Heart left ventricle (tissue), 16 donors: ENCODE results near the gene TMEM121B. TPM values are rescaled to one million over a fixed set of nuclear protein-coding genes. Genes with fewer than 3 reads are reported as not detected.

Experiments used
- ATAC-seq, 4 donors: fragments of 200-7000 bp; cut with Tn5 transposase; one replicate each; pipeline ENCODE4 v1.9.1; 2020 to 2022; ENCODE audit warnings: moderate library complexity in 4 of 4, mild to moderate bottlenecking in 3 of 4, moderate number of reproducible peaks in 1 of 4
- DNase-seq, 5 donors: peaks; one replicate each; pipeline ENCODE4 v3.0.0-alpha.2; 2020
- H3K27ac ChIP-seq, 12 donors: fragments of 200-600 bp; sonication (generic) in 4 of 12; one replicate each; pipeline versions ENCODE4 v1.5.0 to v1.8.0; 2016 to 2022; ENCODE audit warnings: mild to moderate bottlenecking in 2 of 12
- H3K27me3 ChIP-seq, 9 donors: fragments of 200-600 bp; sonication (generic) in 2 of 9; one replicate each; pipeline versions ENCODE4 v1.5.1 to v1.8.0; 2016 to 2022; ENCODE audit warnings: mild to moderate bottlenecking in 3 of 9
- H3K36me3 ChIP-seq, 9 donors: fragments of 200-600 bp; sonication (generic) in 2 of 9; one replicate each; pipeline versions ENCODE4 v1.5.0 to v1.8.0; 2018 to 2022; ENCODE audit warnings: mild to moderate bottlenecking in 2 of 9
- H3K4me1 ChIP-seq, 12 donors: fragments of 200-600 bp; sonication (generic) in 4 of 12; one replicate each; pipeline versions ENCODE4 v1.5.0 to v1.8.0; 2016 to 2022; ENCODE audit warnings: mild to moderate bottlenecking in 3 of 12
- H3K4me3 ChIP-seq, 12 donors: fragments of 200-600 bp; sonication (generic) in 4 of 12; one replicate each; pipeline versions ENCODE4 v1.5.0 to v1.8.0; 2017 to 2022; ENCODE audit warnings: mild to moderate bottlenecking in 9 of 12, moderate library complexity in 4 of 12
- H3K9me3 ChIP-seq, 12 donors: fragments of 200-600 bp; sonication (generic) in 4 of 12; one replicate each; pipeline versions ENCODE4 v1.5.0 to v1.8.0; 2016 to 2022; ENCODE audit warnings: mild to moderate bottlenecking in 1 of 12
- POLR2A ChIP-seq, 2 donors: fragments of 450-650 bp; IDR thresholded peaks; one replicate each; pipeline ENCODE4 v1.6.1; 2017; ENCODE audit warnings: antibody characterized with exemption in 2 of 2, mild to moderate bottlenecking in 2 of 2, moderate library complexity in 2 of 2
- WGBS, 4 donors: extraction: QIAGEN DNeasy Blood & Tissue Kit in 2 of 4; methylation state at CpG; one replicate each; pipeline versions ENCODE4 v1.1.5 to v1.1.7; 2013 to 2018; 5-methylcytosine and 5-hydroxymethylcytosine counted together
- intact Hi-C, 10 donors: fragments of 100-400 bp; cut with DNase I; formaldehyde crosslinking; loops; one replicate each; pipeline versions ENCODE4 v1.11.1 to v1.14.2; 2022
- polyA plus RNA-seq, 2 donors: library from polyadenylated mRNA; stranded (reverse); fragments of 200-250 nt; gene quantifications; one replicate each; pipeline ENCODE4 v1.2.3, GENCODE V29; 2013
- total RNA-seq, 9 donors: library from RNA; depleted of rRNA in 2 of 9; stranded (reverse); fragments of >200 nt in 2 of 9; fragmentation: NEBNext Ultra II Directional in 3 of 9; extraction: Animal tissue kit (Norgen Biotek cat#: 25700) in 3 of 9; gene quantifications; one replicate each; pipeline versions ENCODE4 v1.1.0 to v1.2.4, GENCODE V29; 2016 to 2023
- donor health status: ischemic (EF 13 %, LVEDD 7.1; RV severe dilation, severe dysfunction).
- donor health status: healthy with polysubstance abuse.
- donor health status: DM: no; HTN: yes; CAD: no.
- donor health status: DM: no; HTN: no; CAD: no.
- donor health status: ischemic (EF 25% LVEDD 6.9; RV normal size, moderate dysfunction).
- donor health status: ischemic (EF 25% LVEDD 5.7; RV mildly dilated, moderate dysfunction).
- donor health status: healthy.
- donor health status: DM: yes; HTN: yes; CAD: no.
- donor health status: ischemic (EF 35%, LVEDD 5.7; RV mildly dilated, moderate dysfunction).
- donor health status: nonischemic (EF 11% LVEDD 7.7; RV severe dilation, severe dysfunction).
- donor health status: DM: yes; HTN: yes; CAD: no.
- donor health status: PGD.
- donor health status: ischemic (EF 29% LVEDD 5.4; RV normal size, mild dysfunction).
- donor health status: nonischemic (EF 23%, LVEDD 6.1; RV moderate dilation, normal function).

Gene TMEM121B
- total and polyA plus RNA-seq, 11 donors: 0.49 to 3.3 (median 1.7) TPM

GRCh38 chr22:17072877-17073276 lies 48.3 kb downstream of the TMEM121B start:
- TF ChIP-seq POLR2A (IDR thresholded peaks at IDR 0.05): no peak
- no peak overlapping the region for H3K27ac ChIP-seq
- H3K9me3 ChIP-seq: peaks cover 0 to 8% (median 0%) of the 10 kb centered on the region in 12 donors
- no peaks in the 10 kb centered on the region for H3K27me3 ChIP-seq
- intact Hi-C loops: loop anchor here in 3 of 10 donors (5.0 to 10.0 kb wide), 3 partner anchors 99 to 432 kb away; no protein-coding TSS in a partner anchor
- ATAC-seq (no peak), DNase-seq (no peak)
- no peak overlapping the region for H3K4me3 ChIP-seq
- no peaks in the 10 kb centered on the region for H3K36me3 ChIP-seq
- 63 to 71% (median 68%) methylated on average over 1 of the region's 1 CpG for WGBS, 4 donors
- H3K4me1 ChIP-seq: peaks cover 0 to 17% (median 0%) of the 10 kb centered on the region in 12 donors

Other genes starting within 250 kb of the TMEM121B start
- not detected for gene GAB4, start 113.1 kb downstream of the TMEM121B start, total RNA-seq
- gene GAB4, start 113.1 kb downstream of the TMEM121B start, polyA plus RNA-seq: not detected
- gene IL17RA, start 36.4 kb downstream of the TMEM121B start, total RNA-seq: 10 to 100 TPM in 3 of 9 donors, 1 to 10 TPM in 6; 5.8 to 23.1 (median 9.4) TPM
- 1 to 10 TPM; 3.1 to 7.8 TPM for gene IL17RA, start 36.4 kb downstream of the TMEM121B start, polyA plus RNA-seq
- 10 to 100 TPM; 35.7 to 60.3 (median 49.0) TPM for gene HDHD5, start 37.9 kb upstream of the TMEM121B start, total RNA-seq
- 10 to 100 TPM; 31.8 to 72.1 TPM for gene HDHD5, start 37.9 kb upstream of the TMEM121B start, polyA plus RNA-seq
- 100 to 1,000 TPM in 2 of 9 donors, 10 to 100 TPM in 6, 1 to 10 TPM in 1; 6.7 to 108 (median 54.2) TPM for gene ADA2, start 98.1 kb upstream of the TMEM121B start, total RNA-seq
- 10 to 100 TPM; 16.1 TPM for gene ADA2, start 98.1 kb upstream of the TMEM121B start, polyA plus RNA-seq
- 10 to 100 TPM in 1 of 9 donors, 1 to 10 TPM in 8; 4.7 to 11.6 (median 6.9) TPM for gene CECR2, start 248.1 kb upstream of the TMEM121B start, total RNA-seq
- 1 to 10 TPM; 3.8 to 4.4 TPM for gene CECR2, start 248.1 kb upstream of the TMEM121B start, polyA plus RNA-seq